NB4 (cell line): ENCODE results near the gene NOX5.

Experiments used
- DNase-seq: peaks from one replicate; pipeline ENCODE4 v3.0.0; 2010; ENCODE audit warnings: low read depth
- H3K4me3 ChIP-seq: one replicate; pipeline ENCODE4 v1.5.1; 2011; ENCODE audit warnings: mild to moderate bottlenecking, low read depth, low read length, moderate library complexity
- CTCF ChIP-seq: IDR thresholded peaks from one replicate; pipeline ENCODE4 v1.5.1; 2012; ENCODE audit warnings: low read depth, low read length
- MAX ChIP-seq: IDR thresholded peaks from 2 replicates; pipeline ENCODE4 v1.6.1; 2011; ENCODE audit warnings: low read depth, low read length
- MYC ChIP-seq: IDR thresholded peaks from 2 replicates; pipeline ENCODE4 v1.6.1; 2011; ENCODE audit warnings: low read depth, low read length
- POLR2A ChIP-seq: IDR thresholded peaks from 2 replicates; pipeline ENCODE4 v1.6.1; 2011; ENCODE audit warnings: mild to moderate bottlenecking; ENCODE audit not compliant: insufficient read length; ENCODE audit errors: extremely low read depth

The NOX5 gene

DNA sequence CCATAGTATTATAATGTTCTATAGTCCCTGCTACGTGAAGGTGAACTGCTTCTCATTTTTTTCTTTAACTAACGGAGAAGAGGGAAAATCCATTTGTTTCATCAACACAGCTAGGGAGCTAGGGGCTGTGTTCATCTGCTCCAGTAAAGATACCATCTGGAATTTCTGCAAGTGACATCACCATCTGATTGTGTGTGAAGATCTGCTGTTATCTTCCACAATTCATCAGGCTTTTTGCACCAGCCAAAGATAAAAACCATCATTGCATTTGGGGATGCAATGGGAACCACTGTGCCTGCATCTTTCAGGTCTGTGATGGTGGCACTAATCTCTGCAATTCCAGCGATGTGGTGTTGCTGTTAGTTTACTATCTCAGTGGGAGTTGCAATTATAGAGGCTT lies 35.5 kb upstream of the NOX5 start:
- no peak for DNase-seq
- TF ChIP-seq MAX = no peak
- no peak for TF ChIP-seq POLR2A
- TF ChIP-seq MYC = no peak
- no peak for TF ChIP-seq CTCF
- H3K4me3 ChIP-seq = no peak overlapping the region

- DNase-seq = no peak
- TF ChIP-seq CTCF = no peak
- no peak for TF ChIP-seq MYC
- TF ChIP-seq MAX = no peak
- no peak for TF ChIP-seq POLR2A
- no peak overlapping the region for H3K4me3 ChIP-seq
Measured at GRCh38 chr15:68979816-68980215, 34.7 kb upstream of the NOX5 start.

- peak; percentile 5 for DNase-seq
- TF ChIP-seq MAX (no peak), CTCF (no peak), MYC (no peak), POLR2A (no peak)
- H3K4me3 ChIP-seq = no peak overlapping the region
Measured at GRCh38 chr15:68980786-68981185, 33.7 kb upstream of the NOX5 start.

- DNase-seq = no peak
- TF ChIP-seq MAX (no peak), POLR2A (no peak)
- H3K4me3 ChIP-seq = no peak overlapping the region
Measured at GRCh38 chr15:68981941-68982340, 32.6 kb upstream of the NOX5 start.

DNA sequence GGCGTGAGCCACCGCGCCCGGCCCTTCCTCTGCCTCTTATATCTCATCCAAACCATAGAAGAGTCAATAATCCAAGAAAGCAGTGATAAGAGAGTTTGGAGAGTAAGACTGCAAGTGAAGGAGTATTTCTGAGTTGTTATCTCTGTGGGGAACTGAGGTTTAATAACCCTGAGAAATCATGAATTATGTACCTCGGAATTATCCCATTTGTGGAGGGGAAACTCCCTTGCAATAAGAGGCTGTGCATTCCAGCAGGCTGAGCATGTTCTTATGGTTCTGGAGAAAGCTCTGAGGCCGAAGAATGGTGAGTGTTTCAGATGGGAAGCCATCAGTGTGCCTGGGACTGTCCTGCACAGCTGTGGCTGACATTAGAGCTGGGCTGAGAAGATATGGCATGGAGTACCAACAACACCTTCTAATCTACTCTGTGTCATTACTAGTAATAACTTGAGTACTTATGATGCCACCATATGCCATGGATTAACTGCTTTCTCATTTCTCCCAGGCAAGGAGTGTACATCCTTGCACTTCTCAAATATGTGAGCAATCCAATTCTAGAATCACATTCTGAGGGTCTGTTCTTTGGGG lies 31.4 kb upstream of the NOX5 start:
- DNase-seq = no peak
- H3K4me3 ChIP-seq = no peak overlapping the region
- no peak for TF ChIP-seq MAX
- no peak for TF ChIP-seq CTCF
- no peak for TF ChIP-seq MYC
- no peak for TF ChIP-seq POLR2A

DNA sequence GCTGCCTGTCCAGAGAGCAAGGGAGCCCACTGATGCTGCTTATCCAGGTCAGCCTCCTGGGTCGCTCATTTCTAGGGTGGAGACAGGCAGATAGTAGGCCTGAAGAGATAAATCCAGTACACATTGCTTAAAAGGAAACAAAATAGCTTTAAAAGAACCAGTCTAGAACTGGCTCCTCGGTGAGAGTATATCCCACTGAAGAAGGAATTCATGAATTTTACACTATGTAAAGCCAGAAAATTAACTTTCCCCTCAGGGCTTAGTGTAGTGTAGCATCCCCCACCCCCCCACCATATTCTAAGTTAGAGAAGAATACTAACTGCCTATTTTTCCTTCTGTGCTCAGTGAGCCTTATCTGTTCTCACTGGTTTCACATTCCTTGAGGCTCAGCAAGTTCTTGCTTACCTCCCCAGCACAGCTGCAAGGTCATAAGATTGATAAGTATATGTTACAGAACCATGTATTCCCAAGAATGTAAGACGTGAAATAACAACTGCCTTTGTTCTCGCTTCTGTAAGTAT lies 30.5 kb upstream of the NOX5 start:
- DNase-seq = no peak
- H3K4me3 ChIP-seq = no peak overlapping the region
- TF ChIP-seq POLR2A (no peak), CTCF (no peak)
